Measurements from ENCODE around the gene SNRNP35. TPM values are rescaled to one million over a fixed set of nuclear protein-coding genes. Genes with fewer than 3 reads are reported as not detected.

SNRNP35 gene
- total RNA-seq, 2 experiments from 2014 or later = 26.2 to 28.6 TPM

DNA sequence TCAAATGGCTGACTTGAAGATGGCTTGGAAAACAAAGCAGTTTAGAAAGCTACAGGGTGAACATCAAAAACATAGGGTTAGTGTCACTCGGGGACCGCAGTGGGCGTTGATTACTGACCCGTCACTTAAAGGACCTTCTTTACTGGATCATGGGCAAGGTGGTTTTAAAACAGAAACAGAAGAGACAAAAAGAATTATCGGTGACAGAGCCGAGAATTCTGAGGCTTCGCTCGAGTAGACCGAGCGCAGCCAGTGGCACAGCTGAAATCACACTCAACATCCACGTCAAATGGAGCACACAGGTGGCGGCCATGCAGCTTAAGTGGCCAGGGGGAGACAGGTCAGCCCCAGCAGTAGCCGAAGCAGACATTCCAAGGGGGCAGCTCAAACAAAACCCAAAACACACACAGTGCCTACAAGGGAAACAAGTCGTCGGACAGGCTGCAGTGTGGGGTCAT is 17.3 kb downstream of the SNRNP35 start:
- H3K36me3 ChIP-seq (ENCODE audit: insufficient read depth, low read length) = peaks cover 18% of the 10 kb centered on the region
- no peaks in the 10 kb centered on the region for H3K9me3 ChIP-seq (ENCODE audit: control insufficient read depth in 1 of 2, insufficient read depth in 1 of 2, low read length in 2 of 2)
- peaks cover 33% of the 10 kb centered on the region for H3K4me1 ChIP-seq (ENCODE audit: insufficient read depth, low read length)
- H3K9me3 Mint-ChIP-seq = no peaks in the 10 kb centered on the region
- peak; percentile 11 for ATAC-seq (ENCODE audit: poor library complexity)
- no peaks in the 10 kb centered on the region for H3K27me3 Mint-ChIP-seq
- TF ChIP-seq, protein P1, sequence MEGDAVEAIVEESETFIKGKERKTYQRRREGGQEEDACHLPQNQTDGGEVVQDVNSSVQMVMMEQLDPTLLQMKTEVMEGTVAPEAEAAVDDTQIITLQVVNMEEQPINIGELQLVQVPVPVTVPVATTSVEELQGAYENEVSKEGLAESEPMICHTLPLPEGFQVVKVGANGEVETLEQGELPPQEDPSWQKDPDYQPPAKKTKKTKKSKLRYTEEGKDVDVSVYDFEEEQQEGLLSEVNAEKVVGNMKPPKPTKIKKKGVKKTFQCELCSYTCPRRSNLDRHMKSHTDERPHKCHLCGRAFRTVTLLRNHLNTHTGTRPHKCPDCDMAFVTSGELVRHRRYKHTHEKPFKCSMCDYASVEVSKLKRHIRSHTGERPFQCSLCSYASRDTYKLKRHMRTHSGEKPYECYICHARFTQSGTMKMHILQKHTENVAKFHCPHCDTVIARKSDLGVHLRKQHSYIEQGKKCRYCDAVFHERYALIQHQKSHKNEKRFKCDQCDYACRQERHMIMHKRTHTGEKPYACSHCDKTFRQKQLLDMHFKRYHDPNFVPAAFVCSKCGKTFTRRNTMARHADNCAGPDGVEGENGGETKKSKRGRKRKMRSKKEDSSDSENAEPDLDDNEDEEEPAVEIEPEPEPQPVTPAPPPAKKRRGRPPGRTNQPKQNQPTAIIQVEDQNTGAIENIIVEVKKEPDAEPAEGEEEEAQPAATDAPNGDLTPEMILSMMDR (IDR thresholded peaks at IDR 0.05) = no peak
- peak overlapping the region; percentile 45 to 49 for H3K27ac ChIP-seq (ENCODE audit: low read depth in 1 of 2, low read length in 2 of 2)
- intact Hi-C loops (cut with DNase I, micrococcal nuclease) = no loop called here
- peak overlapping the region; percentile 90 for H3K27ac Mint-ChIP-seq
- DNase-seq = peak in 2 of 14 experiments; percentile 10 to 23
- peaks cover 24% of the 10 kb centered on the region for H3K36me3 Mint-ChIP-seq (ENCODE audit: low read depth)
- ChIA-PET CTCF (interaction anchor here (0.5 to 1.5 kb wide), 2 partner anchors 17 to 78 kb away, joined by 3 to 6 read pairs; partner anchors contain the start of gene SNRNP35), POLR2A (interaction anchor here (0.6 to 3.2 kb wide), 9 partner anchors 11 to 127 kb away, joined by 3 to 40 read pairs (median 3); partner anchors contain the start of genes DDX55, KMT5A, SBNO1 and SNRNP35)
- no peak overlapping the region for H3K4me3 ChIP-seq (ENCODE audit: low read length)
- H3K27me3 ChIP-seq (ENCODE audit: control insufficient read depth in 1 of 2, insufficient read depth in 2 of 2, low read length in 2 of 2) = no peaks in the 10 kb centered on the region
- H3K4me3 Mint-ChIP-seq = peak overlapping the region; percentile 74
- H3K4me1 Mint-ChIP-seq (ENCODE audit: low read depth) = peaks cover 26% of the 10 kb centered on the region

GRCh38 chr12:123478069-123478468 is 20.1 kb downstream of the SNRNP35 start:
- Histone ChIP-seq H3K36me3 (ENCODE audit: insufficient read depth, low read length) (no peaks in the 10 kb centered on the region), H3K27ac (ENCODE audit: low read depth in 1 of 2, low read length in 2 of 2) (no peak overlapping the region), H3K4me3 (ENCODE audit: low read length) (no peak overlapping the region), H3K9me3 (ENCODE audit: control insufficient read depth in 1 of 2, insufficient read depth in 1 of 2, low read length in 2 of 2) (no peaks in the 10 kb centered on the region), H3K4me1 (ENCODE audit: insufficient read depth, low read length) (peaks cover 39% of the 10 kb centered on the region), H3K27me3 (ENCODE audit: control insufficient read depth in 1 of 2, insufficient read depth in 2 of 2, low read length in 2 of 2) (no peaks in the 10 kb centered on the region)
- Mint-ChIP-seq H3K27ac (no peak overlapping the region), H3K9me3 (no peaks in the 10 kb centered on the region), H3K27me3 (no peaks in the 10 kb centered on the region), H3K4me3 (no peak overlapping the region), H3K4me1 (ENCODE audit: low read depth) (peaks cover 29% of the 10 kb centered on the region), H3K36me3 (ENCODE audit: low read depth) (peaks cover 9% of the 10 kb centered on the region)
- intact Hi-C loops (cut with DNase I, micrococcal nuclease) = no loop called here
- ChIA-PET POLR2A (no interaction called here), CTCF (no interaction called here)
- ATAC-seq (ENCODE audit: poor library complexity) (no peak), DNase-seq (no peak)
- TF ChIP-seq, protein P1 (IDR thresholded peaks at IDR 0.05) = no peak

DNA sequence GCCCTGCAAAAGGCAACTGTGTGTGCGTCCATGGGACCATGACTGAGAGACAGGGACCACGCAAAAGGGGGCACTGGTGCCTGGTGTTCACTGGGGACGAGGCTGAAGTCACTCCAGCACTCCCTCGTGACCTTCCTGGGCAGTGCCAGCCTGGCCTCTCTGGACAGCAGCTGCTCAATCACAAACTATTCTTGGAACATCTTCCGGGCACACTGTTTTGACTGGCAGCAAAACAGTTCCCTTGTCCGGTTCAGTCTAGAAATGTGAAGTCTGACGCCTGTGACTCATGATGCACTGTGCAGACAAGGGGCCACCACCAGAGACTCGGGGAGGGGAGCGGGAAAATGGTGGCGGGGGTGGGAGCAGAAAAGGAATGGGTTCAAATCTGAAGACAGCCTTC is 20.8 kb downstream of the SNRNP35 start:
- POLR2A ChIA-PET = no interaction called here
- no peak for ATAC-seq (ENCODE audit: poor library complexity)
- H3K4me1 ChIP-seq (ENCODE audit: insufficient read depth, low read length) = peaks cover 43% of the 10 kb centered on the region
- no peak overlapping the region for H3K27ac ChIP-seq (ENCODE audit: low read depth in 1 of 2, low read length in 2 of 2)
- no peaks in the 10 kb centered on the region for H3K9me3 Mint-ChIP-seq
- DNase-seq = no peak
- no peak overlapping the region for H3K4me3 ChIP-seq (ENCODE audit: low read length)
- intact Hi-C loops (cut with DNase I, micrococcal nuclease) = no loop called here
- no peaks in the 10 kb centered on the region for H3K36me3 ChIP-seq (ENCODE audit: insufficient read depth, low read length)
- no peaks in the 10 kb centered on the region for H3K27me3 Mint-ChIP-seq
- peak overlapping the region; percentile 20 for H3K27ac Mint-ChIP-seq
- TF ChIP-seq, protein P1 (IDR thresholded peaks at IDR 0.05) = no peak
- peaks cover 36% of the 10 kb centered on the region for H3K4me1 Mint-ChIP-seq (ENCODE audit: low read depth)
- H3K9me3 ChIP-seq (ENCODE audit: control insufficient read depth in 1 of 2, insufficient read depth in 1 of 2, low read length in 2 of 2) = no peaks in the 10 kb centered on the region
- H3K36me3 Mint-ChIP-seq (ENCODE audit: low read depth) = peaks cover 9% of the 10 kb centered on the region
- CTCF ChIA-PET = no interaction called here
- H3K27me3 ChIP-seq (ENCODE audit: control insufficient read depth in 1 of 2, insufficient read depth in 2 of 2, low read length in 2 of 2) = no peaks in the 10 kb centered on the region
- no peak overlapping the region for H3K4me3 Mint-ChIP-seq

All from CD4-positive, alpha-beta T cell (primary cell).